ENCODE results near the gene CTNNA3.

GRCh38 chr10:67553254-67553653, 142.7 kb downstream of the CTNNA3 start:
- TF ChIP-seq CTCF (IDR thresholded peaks at IDR 0.05) (no peak), POLR2A (IDR thresholded peaks at IDR 0.05) (no peak)

Measured in uterus (tissue), 2 donors.